ENCODE results near the gene GNA14.
"Not testable (repeated sequence)": the region's sequence is repeated elsewhere in the genome, so short reads cannot be mapped to it uniquely, and the experiment has no call there.

GNA14 gene

DNA sequence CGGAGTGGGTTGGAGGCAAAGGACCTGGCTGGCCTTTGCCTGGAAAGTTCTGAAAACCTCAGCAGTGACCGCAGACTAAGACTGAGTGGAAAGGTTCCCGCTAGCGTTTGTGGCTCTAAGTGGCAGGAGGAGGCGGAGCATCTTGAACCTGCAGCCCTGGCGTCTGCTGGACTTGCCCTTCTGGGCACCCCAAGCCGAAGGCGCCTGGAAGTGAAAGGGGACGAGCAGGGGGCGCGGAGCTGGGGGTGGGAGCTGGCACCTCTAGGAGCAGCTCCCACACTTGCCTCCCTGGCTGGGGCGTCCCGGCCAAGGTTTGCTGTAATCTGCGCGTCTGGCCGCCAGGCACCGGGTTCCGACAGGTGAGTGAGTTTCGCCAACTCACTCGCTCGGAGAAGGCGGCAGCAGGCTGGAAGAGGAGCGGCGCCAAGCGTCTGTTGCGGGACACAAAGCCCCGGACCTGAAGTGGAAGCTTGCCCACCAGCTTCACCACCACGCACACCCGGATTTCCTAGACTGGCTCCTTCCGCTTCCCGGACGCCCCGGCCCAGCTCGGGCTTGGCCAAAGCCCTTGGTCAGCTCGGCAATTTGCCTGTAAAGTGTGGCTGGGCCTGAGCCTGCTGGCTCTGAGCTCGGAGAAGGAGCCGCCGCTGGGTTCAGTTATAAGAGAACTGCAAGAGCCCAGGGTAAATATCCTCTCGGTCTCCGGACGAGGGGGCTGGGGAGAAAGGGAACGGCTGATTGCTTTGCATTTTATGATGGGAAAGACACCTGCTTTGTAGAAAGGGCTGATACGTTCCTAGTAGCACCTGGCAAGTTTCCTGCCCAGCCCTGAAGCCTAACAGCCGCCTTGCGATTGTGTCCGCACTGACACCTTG is at the start of gene GNA14:
GNA14 (minus strand) TSS at position 89 of the 875 bp plus-strand sequence. CDS start 529 bp downstream, outside the sequence.
- TF ChIP-seq, protein P1, sequence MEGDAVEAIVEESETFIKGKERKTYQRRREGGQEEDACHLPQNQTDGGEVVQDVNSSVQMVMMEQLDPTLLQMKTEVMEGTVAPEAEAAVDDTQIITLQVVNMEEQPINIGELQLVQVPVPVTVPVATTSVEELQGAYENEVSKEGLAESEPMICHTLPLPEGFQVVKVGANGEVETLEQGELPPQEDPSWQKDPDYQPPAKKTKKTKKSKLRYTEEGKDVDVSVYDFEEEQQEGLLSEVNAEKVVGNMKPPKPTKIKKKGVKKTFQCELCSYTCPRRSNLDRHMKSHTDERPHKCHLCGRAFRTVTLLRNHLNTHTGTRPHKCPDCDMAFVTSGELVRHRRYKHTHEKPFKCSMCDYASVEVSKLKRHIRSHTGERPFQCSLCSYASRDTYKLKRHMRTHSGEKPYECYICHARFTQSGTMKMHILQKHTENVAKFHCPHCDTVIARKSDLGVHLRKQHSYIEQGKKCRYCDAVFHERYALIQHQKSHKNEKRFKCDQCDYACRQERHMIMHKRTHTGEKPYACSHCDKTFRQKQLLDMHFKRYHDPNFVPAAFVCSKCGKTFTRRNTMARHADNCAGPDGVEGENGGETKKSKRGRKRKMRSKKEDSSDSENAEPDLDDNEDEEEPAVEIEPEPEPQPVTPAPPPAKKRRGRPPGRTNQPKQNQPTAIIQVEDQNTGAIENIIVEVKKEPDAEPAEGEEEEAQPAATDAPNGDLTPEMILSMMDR (IDR thresholded peaks at IDR 0.05; ENCODE audit: insufficient read depth, missing control alignments), result no peak
- DNase-seq (ENCODE audit: insufficient read length, low spot score) (no peak), FAIRE-seq (no peak)

DNA sequence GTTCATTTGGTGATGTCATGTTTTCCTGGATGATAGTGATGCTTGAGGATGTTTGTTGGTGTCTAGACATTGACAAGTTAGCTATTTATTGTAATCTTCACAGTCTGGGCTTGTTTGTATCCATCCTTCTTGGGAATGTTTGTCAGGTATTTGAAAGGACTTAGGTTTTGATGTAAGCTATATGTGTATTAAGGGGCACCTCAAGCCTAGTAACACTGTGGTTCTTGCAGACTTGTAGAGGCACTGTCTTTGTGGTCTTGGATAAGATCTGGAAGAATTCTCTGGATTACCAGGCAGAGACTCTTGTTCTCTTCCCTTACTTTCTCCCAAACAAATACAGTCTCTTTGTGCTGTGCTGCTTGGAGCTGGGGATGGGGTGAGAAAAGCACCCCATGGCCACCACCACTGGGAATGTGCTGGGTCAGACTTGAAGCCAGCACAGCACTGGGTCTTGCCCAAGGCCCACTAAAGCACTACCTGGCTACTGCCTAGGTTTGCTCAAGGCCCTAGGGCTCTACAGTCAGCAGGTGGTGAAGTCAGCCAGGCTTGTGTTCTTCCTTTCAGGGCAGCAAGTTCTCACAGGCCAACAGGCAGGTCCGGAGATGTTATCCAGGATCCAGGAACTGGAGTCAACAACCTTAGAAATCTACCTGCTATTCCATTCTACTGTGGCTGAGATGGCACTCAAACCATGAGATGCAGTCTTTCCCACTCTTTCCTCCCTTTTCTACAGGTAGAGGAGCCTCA is 49.3 kb upstream of the GNA14 start:
- DNase-seq (ENCODE audit: insufficient read length, low spot score) (no peak), FAIRE-seq (no peak)
- TF ChIP-seq, protein P1 (IDR thresholded peaks at IDR 0.05; ENCODE audit: insufficient read depth, missing control alignments), result no peak

DNA sequence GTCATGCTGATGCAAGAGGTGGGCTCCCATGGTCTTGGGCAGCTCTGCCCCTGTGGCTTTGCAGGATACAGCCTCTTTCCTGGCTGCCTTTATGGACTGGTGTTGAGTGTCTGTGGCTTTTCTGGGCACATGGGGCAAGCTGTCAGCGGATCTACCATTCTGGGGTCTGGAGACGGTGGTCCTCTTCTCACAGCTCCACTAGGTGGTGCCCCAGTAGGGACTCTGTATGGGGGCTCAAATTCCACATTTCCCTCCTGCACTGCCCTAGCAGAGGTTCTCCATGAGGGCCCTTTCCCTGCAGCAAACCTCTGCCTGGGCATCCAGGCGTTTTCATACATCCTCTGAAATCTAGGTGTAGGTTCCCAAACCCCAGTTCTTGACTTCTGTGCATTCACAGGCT is 42.6 kb upstream of the GNA14 start:
- not testable (repeated sequence) for DNase-seq (ENCODE audit: insufficient read length, low spot score); FAIRE-seq

DNA sequence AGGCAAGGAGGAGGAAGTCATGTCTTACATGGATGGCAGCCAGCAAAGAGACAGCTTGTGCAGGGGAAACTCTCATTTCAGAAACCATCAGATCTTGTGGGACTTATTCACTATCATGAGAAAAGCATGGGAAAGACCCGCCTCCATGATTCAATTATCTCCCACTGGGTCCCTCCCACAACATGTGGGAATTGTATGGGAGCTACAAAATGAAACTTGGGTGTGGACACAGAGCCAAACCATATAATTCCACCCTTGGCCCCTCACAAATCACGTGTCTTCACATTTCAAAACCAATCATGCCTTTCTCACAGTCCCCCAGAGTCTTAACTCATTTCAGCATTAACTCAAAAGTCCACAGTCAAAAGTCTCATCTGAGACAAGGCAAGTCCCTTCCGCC is 42.0 kb upstream of the GNA14 start:
- FAIRE-seq; DNase-seq (ENCODE audit: insufficient read length, low spot score): not testable (repeated sequence)

DNA sequence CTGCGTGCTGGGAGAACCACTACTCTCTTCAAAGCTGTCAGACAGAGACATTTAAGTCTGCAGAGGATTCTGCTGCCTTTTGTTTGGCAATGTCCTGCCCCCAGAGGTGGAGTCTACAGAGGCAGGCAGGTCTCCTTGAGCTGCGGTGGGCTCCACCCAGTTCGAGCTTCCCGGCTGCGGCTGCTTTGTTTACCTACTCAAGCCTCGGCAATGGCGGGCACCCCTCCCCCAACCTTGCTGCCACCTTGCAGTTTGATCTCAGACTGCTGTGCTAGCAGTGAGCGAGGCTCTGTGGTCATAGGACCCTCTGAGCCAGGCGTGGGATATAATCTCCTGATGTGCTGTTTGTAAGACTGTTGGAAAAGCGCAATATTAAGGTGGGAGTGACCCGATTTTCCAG is 39.6 kb upstream of the GNA14 start:
- not testable (repeated sequence) for FAIRE-seq; DNase-seq (ENCODE audit: insufficient read length, low spot score)

DNA sequence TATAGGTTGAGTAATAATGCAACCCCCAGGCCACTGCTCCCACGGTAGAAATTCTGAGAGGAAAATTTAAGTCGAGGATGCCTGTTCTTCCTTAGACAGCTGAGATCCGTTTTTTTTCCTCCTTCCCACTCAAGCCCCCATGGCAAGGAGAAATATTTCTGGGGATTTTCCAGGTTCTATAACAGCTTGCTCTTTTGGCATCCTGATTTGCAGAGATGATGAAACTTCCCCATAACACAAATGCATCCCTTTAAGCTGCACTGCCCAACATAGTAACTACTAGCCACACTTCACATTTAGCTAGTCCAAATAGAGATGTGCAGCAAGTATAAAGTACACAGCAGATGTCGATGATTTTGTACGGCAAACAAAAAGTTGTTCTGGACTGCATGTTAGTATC is 32.5 kb upstream of the GNA14 start:
- no peak for FAIRE-seq
- DNase-seq (ENCODE audit: insufficient read length, low spot score), result no peak
- TF ChIP-seq, protein P1 (IDR thresholded peaks at IDR 0.05; ENCODE audit: insufficient read depth, missing control alignments), result no peak

DNA sequence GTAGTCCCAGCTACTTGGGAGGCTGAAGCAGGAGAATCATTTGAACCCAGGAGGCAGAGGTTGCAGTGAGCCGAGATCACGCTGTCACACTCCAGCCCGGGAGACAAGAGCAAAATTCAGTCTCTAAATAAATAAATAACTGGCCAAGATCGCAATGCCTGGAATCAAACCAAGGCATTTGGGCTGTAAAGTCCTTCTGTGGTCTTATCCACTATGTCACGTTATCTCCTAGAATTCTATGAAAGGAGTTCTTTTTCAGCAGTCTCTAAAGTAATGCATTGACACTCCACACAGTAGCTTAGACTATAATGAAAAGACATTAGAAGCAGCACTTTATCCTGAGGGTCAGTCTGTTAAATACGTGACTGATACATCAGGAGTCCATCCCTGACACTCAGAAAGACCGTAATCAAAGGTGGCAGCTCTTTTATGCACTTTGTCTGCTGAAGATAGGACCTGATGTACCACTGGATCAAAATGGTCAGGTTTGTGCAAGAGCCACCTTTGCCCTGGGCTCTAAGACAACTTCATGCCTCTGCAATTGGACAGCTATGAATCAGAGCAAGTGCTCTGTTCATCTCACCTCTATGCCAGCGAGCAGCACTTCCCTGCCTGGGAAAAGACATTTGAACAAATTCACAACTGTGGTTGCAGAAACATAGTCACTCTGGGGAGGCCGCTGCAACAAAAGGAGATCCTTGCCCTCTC is 31.7 kb upstream of the GNA14 start:
- DNase-seq (ENCODE audit: insufficient read length, low spot score) (no peak), FAIRE-seq (no peak)
- TF ChIP-seq, protein P1 (IDR thresholded peaks at IDR 0.05; ENCODE audit: insufficient read depth, missing control alignments), result no peak

DNA sequence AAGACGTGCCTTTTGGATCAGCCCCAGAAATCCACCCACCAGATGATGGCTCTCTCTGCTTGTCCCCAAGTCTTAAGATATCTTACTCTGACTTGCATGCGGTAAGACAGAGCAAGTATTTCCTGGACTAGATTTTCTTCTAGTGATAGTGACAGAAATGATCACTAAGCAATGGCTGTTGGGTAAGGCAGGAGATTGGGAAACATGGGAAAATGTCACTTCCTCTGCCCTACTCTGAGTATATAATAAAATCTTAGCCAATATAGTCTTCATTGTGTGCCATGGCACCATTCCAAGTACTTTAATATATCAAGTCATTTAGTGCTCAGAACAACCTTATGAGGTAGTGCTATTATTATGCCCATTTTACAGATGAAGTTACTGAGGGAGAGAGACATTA is 31.0 kb upstream of the GNA14 start:
- DNase-seq (ENCODE audit: insufficient read length, low spot score) (no peak), FAIRE-seq (no peak)
- TF ChIP-seq, protein P1 (IDR thresholded peaks at IDR 0.05; ENCODE audit: insufficient read depth, missing control alignments), result no peak

Measured in D721Med (cell line).